NCI-H187 (cell line): ENCODE data around the gene CDKN1B.

ENCODE experiments used
- DNase-seq, 2 experiments: peaks; one replicate each; lab custom pipeline; 2025; lab: John Stamatoyannopoulos, UW

Gene CDKN1B

DNA sequence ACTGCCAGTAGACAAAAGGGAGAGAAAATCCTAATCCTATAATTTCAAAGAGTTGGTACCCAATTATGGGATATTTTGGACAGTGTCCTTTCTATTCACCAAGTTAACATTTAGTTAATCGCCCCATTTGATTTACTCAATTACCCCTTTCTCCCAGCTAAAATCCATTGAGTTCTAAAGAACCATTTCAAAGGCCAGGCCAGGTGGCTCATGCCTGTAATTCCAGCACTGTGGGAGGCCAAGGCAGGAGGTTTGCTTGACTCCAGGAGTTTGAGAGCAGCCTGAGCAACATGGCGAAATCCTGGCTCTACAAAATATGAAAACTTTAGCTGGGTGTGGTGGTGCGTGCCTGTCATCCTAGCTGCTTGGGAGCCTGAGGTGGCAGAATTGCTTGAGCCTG, 15.7 kb upstream of the CDKN1B start:
- no peak for DNase-seq

DNA sequence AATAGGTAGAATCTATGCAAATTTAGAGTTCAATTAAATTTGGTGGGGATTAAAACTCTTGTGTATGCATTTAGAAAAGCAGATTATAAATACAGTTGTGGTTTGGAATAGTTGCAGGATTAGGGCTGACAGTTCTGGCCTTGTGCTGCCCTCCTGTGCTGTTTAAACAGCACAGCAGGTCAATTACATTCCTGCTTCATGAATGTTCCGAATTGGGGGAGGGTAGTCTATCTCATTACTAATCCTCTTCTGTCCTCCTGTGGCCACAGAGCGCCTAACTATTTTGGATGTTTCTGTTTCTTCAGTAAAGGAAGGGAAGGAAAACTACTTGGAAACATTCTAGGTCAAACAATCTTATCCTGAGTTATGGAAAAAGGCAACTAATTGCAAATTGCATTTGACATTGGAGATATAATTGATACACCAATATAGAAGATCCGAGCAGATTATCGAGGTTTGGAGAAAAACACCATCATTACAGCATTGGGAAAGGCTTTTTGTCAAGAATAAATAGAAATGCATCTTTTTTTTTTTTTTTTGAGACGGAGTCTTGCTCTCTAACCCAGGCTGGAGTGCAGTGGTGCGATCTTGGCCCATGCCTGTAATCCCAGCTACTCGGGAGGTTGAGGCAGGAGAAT, 12.5 kb upstream of the CDKN1B start:
- peak in 1 of 2 experiments; percentile 39 for DNase-seq

DNA sequence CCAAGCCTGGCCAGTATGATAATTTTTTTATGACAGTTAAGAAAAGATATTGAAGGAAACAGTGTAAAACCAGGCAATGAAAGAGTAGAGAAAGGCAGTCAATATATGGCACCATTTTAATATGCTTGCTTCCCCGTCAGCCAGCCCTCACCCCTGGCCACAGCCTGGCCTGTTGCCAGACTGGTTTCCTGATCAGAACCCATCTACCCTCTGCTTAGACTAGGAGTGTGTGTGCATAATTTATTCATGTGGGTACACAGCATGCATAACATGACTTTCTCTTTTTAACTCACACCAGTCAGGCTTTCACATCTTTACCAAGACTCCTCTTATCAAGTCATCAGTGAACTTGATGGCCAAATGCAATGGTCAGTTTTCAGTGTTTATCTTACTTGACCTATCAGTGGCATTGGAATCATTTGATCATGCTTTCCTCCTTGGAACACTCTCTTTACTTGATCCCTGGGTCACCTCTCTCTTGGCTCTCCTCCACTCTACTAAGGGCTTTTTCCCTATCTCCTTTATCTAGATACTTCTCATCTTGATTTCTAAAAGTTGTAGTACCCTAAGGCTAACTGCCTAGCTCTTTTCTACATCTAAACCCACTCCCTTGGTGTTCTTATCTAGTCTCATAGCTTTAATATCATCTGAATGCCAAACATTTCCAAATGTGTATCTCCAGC, 11.2 kb upstream of the CDKN1B start:
- DNase-seq: no peak

DNA sequence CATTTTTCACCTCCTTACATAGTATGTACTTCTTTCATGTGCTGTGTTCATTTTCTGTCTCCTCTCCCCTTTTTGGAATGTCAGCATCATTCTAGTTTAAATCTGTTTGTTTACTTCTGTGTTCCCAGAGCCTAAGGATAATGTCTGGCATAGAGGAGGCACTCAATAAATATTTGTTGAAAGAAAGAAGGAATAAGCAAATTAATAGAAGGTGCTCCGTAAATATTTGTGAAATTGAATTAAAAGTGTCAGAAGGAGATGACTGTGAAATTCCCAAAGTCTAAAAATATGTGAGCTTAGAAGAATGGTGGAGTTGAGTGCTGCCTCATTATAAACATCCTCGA, 3.3 kb upstream of the CDKN1B start:
- DNase-seq: no peak

DNA sequence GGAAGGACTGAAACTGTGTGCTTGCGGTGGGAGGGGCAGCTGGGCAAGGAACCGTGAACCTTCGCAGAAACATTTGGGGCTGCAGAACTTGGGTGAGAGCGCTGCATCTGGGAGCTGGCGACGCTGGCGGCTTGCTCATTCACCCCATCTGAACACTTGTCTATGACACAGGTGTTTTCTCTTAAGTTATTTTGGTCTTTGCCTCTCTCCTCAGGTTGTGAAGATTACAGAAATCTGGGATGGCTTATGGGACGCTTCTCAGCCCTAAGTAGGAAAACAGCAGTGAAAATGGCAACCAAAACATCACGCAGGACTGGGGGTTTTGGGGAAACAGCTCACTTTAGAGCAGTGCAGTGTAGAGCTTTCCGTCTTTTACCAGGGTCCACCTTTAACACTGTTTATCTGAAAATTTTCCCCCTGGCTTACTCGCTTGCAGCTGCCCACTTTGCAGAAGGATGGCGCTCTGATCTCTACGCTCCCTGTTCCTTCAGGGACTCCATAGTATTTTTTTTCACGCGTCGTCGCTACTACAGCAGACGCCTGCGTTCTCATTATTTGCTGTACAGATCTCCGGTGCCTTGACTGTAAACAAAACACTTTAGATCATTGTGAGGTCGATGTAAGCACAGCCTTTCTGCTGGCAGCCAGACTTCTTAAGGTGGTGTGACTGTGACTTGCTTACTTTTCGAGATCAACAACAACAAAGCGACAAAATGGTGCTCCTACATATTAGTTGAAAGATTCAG, 2.7 kb upstream of the CDKN1B start:
- peak; percentile 39 to 74 for DNase-seq

DNA sequence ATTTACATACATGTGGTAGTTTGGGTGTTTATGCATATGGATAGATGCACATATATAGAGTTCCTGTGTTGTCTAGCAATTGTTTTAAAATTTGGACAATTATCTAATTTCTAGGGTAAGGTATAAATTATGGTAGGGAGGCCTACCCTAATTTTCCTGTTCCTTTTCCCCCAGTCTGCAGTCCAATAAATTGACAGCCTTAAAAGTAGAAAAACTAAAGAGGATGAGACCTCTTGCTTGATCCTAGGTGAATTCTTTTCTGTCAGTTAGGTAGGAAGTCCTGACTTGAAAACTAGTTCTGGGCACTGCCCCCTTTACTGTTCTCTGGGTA, 2.1 kb upstream of the CDKN1B start:
- DNase-seq: no peak

DNA sequence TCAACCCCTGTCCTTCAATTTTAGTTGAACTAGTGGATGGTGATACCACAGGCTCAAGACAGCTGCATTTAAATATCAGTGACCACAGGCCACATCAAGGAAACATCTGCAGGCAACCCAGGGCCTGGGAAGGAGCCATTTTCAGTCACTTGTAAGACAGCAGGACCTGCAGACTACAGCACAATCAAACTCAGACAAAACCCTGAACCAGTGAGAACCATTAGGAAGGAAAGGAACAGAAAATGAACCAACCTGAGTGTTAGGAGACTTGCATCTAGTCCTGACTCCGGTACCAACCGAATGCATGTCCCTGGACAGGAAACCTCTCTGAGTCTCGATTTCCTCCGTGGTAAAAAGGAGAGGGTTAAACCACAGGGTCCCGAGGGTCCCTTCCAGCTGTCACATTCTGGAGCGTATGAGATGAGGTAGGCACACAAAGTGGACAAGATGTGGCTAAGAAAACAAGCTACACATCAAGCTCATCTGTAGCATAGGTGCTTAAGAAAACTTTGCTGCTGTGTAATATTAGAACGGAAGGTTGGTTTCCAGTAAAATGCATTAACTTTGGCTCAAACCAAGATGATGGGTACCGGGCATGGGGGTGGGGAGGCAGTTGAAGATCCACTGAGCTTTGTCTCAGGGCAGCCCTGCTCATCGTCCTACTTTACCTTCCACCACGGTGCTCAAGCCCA, 1.6 kb upstream of the CDKN1B start:
- peak in 1 of 2 experiments; percentile 51 for DNase-seq

DNA sequence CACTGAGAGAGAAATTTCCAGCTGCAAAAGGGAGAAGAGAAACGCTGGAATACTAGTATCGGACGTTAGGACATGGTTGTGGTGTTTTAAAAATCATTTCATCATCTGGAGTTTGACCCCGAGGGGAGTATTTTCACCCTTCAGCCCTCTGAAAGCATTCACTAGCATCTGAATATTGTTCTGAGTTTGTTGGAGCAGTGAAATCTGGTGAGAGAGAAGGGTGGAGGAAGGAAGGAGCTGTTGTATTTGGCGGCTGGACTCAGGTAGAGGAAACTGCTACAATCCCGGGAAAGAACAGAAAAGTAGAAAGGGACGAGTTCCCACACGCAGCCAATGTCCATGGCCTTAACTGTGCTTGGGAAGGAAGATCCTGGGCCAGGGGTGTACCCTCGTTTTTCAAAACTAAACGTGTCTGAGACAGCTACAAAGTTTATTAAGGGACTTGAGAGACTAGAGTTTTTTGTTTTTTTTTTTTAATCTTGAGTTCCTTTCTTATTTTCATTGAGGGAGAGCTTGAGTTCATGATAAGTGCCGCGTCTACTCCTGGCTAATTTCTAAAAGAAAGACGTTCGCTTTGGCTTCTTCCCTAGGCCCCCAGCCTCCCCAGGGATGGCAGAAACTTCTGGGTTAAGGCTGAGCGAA, 896 bp upstream of the CDKN1B start:
- peak in 1 of 2 experiments; percentile 63 for DNase-seq

DNA sequence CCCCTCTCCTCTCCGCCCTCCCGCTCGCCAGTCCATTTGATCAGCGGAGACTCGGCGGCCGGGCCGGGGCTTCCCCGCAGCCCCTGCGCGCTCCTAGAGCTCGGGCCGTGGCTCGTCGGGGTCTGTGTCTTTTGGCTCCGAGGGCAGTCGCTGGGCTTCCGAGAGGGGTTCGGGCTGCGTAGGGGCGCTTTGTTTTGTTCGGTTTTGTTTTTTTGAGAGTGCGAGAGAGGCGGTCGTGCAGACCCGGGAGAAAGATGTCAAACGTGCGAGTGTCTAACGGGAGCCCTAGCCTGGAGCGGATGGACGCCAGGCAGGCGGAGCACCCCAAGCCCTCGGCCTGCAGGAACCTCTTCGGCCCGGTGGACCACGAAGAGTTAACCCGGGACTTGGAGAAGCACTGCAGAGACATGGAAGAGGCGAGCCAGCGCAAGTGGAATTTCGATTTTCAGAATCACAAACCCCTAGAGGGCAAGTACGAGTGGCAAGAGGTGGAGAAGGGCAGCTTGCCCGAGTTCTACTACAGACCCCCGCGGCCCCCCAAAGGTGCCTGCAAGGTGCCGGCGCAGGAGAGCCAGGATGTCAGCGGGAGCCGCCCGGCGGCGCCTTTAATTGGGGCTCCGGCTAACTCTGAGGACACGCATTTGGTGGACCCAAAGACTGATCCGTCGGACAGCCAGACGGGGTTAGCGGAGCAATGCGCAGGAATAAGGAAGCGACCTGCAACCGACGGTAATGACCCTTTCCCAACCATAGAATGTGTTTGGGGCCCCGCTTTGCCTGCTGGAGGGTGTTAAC, 615 bp downstream of the CDKN1B start:
- DNase-seq: no peak

DNA sequence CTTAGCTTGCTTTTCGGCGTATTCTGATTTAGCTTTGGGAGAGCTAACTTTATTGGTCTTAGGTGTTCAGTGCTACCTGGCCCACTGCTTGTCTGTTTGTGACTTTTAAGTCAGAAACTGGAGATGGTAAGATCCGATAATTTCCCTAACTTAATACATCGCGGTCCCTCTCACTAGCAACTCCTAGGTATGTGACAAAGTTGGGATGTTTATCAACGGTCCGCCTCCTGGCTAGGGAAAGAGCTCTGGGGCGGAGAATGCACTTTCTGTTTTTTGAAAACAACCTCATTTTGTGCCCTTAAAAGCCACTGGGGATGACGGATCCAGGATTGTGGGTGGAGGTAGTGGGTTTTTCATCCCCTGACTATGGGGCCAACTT, 1.2 kb downstream of the CDKN1B start:
- no peak for DNase-seq

DNA sequence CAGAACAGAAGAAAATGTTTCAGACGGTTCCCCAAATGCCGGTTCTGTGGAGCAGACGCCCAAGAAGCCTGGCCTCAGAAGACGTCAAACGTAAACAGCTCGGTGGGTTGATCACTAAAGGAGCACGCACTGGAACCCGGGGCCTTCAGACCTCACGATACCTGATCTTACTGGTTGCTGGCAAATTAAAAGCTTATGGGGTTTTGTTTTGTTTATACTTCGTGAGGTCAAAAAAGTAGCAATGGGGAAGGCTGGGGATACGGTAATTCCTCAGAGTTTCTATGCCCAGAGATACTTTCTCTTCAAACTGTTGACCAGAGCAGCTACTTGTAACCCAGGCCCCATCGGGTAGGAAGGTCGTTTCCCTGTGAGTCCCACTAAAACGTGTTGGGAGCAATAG, 1.7 kb downstream of the CDKN1B start:
- DNase-seq: peak in 1 of 2 experiments; percentile 33

DNA sequence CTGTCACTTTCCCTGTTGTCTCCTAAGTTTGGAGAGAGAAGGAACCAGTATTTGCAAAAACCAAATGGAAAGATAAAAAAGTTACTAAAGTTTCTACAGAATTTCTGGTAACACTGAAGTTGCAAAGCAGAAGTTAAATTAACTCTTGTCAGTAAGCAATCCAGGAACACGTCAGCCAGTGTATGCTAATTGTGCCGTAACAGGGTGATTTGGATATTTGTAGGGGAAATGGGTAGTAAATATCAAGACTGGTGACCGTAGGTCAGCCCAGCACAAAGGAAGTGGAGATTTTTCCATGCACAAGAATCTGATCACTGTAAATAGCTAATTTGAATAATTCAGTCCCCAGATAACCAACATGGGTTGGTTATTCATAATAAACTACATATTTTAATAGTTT, 2.3 kb downstream of the CDKN1B start:
- no peak for DNase-seq

DNA sequence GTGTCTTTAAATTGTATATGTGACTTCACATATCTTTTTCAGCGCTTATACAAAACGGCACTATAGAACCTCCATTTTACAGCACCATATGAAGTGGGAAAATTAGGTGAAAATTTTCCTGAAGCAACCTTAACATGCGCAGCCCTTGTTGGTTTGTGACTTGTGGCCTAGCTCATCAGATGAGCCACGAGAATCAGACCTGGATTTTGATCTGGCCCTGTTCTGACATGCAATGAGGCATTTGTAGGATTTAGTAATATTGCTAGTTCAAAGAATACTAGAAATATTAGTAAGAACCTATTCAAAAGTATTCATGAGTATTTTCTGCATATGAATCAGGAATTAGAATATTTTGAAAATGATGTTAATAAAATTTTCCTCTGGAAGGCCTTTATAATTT, 2.9 kb downstream of the CDKN1B start:
- no peak for DNase-seq

DNA sequence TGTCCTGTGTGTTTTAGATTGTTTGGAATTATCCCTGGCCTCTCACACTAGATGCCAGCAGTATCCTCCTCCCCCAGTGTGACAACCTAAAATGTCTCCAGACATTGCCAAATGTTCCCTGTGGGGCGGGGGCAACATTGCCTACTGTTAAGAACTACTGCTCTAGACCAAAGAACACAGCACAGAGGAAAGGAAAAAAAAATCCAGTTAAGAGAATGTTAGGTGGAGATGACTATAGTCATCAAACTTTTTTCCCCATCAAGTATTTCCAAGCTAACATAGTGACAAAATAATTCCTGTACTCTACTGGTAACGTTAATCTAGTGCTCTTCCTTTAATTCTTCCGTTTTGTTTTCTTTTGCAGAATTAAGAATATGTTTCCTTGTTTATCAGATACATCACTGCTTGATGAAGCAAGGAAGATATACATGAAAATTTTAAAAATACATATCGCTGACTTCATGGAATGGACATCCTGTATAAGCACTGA, 3.5 kb downstream of the CDKN1B start:
- peak in 1 of 2 experiments; percentile 21 for DNase-seq

DNA sequence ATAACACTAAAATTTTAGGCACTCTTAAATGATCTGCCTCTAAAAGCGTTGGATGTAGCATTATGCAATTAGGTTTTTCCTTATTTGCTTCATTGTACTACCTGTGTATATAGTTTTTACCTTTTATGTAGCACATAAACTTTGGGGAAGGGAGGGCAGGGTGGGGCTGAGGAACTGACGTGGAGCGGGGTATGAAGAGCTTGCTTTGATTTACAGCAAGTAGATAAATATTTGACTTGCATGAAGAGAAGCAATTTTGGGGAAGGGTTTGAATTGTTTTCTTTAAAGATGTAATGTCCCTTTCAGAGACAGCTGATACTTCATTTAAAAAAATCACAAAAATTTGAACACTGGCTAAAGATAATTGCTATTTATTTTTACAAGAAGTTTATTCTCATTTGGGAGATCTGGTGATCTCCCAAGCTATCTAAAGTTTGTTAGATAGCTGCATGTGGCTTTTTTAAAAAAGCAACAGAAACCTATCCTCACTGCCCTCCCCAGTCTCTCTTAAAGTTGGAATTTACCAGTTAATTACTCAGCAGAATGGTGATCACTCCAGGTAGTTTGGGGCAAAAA, 4.1 kb downstream of the CDKN1B start:
- DNase-seq: peak in 1 of 2 experiments; percentile 37

DNA sequence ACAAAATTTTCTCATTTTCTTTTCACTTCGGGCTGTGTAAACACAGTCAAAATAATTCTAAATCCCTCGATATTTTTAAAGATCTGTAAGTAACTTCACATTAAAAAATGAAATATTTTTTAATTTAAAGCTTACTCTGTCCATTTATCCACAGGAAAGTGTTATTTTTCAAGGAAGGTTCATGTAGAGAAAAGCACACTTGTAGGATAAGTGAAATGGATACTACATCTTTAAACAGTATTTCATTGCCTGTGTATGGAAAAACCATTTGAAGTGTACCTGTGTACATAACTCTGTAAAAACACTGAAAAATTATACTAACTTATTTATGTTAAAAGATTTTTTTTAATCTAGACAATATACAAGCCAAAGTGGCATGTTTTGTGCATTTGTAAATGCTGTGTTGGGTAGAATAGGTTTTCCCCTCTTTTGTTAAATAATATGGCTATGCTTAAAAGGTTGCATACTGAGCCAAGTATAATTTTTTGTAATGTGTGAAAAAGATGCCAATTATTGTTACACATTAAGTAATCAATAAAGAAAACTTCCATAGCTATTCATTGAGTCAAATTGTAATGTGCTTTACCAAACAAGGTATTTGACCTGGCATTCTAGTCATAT, 4.8 kb downstream of the CDKN1B start:
- peak in 1 of 2 experiments; percentile 43 for DNase-seq

DNA sequence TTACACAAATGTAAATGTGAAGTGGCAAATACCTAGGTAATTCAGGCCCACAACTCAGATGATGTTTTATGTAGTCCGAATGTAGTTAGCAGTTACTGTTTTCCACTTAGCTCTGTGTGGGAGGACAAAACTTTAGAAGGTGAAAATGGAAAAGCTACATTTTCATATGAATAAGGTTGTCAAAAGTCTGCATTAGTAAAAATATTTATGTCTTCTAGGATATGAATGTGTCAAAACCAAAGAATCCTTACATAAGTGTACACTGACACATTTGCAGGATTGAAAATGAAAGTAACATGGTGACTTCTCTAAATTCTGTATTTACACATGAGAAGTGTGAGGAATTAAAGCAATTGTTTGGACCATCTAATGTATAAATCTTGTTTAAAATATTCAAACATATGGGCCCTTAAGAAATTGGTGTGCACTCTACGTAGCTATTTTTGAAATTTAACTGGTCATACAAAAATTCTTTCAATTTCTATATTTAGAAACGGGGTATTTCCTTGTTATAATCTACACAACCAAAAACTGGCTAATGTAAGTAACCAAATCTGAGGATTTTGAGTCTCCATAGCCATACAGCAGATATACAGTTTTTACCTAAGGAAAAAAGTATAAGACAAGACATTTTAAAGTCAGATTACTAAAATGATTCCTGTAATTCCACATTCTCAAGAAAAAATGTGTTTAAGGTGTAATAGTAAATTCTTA, 5.4 kb downstream of the CDKN1B start:
- no peak for DNase-seq

DNA sequence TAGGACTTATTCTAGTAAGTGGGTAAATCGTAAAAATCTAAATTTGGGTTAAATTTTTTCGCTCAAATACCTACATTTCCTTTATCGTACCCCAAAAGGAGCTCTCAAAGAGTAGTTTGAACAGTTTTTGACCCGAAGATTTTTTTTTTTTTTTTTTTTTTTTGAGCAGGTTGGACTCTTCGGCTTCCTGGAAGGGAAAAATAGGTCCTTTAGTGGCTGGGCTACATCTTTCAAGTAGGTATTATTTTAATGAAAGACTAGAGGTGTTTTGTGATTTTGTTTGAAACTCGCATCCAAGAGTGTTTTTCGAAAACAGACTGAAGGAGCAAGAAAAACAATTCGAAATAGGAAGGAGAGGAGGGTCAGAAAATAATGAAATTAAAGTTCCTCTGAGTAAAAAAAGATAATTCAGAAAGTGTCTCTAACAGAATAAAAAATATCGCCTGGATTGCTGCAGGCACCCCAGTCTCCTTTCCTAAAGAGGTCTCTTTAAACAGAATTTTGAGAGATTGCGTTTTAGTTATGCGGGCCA, 6.0 kb downstream of the CDKN1B start:
- DNase-seq: no peak

DNA sequence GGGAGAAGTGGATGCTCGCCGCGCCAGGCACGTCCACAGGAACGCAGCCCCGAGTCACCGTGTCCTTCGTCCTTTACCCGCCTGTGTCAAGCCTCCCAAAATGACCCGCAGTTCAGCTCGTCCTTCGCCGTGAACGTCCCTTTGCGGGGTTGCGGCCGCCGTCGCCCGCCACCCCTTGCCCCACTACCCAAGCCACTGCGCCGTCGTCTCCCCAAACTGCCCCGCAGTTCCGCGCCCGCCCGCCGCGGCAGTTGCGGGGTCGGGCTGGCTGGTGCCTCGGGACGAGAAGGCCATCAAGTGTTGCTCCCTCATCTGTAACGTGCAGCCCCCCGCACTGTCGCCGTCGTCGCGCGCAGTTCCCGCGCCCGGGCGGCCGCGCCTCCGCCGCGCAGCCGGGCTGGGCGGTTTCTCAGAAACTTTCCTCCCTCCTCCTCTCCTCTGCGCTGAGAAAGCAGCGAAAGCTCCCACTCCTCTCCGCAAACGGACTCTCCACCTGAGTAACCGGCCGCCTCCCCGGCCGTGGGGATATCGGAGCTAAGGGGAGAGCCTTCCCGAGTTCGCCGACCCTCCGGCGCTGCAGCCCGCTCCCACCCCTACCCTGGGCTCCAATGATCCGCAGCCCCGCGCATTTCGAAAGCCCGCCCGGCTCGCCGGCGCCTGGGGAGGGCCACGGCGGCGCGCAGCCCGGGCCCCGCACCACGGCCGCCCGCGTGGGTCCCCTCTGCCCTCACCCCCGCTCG, 6.7 kb downstream of the CDKN1B start:
- no peak for DNase-seq
